Karpas-422 (cell line): Measurements from ENCODE around the gene PRR5L. TPM values are rescaled to one million over a fixed set of nuclear protein-coding genes. Genes with fewer than 3 reads are reported as not detected.

ENCODE experiments used
- DNase-seq: peaks from one replicate; pipeline ENCODE4 v3.0.0-alpha.2; 2015
- H2AFZ ChIP-seq: fragments of 200-600 bp; sonication (generic); 2 replicates; pipeline ENCODE4 v1.6.1; 2014; ENCODE audit warnings: antibody characterized with exemption, low read length, mixed read lengths
- H3K27ac ChIP-seq: fragments of 200-600 bp; sonication (generic); 2 replicates; pipeline ENCODE4 v1.5.1; 2014; ENCODE audit warnings: mild to moderate bottlenecking, low read length, moderate library complexity
- H3K27me3 ChIP-seq: fragments of 200-600 bp; sonication (generic); 2 replicates; pipeline ENCODE4 v1.6.1; 2014; ENCODE audit warnings: low read length, mixed read lengths
- H3K36me3 ChIP-seq: fragments of 200-600 bp; sonication (generic); 2 replicates; pipeline ENCODE4 v1.6.1; 2014; ENCODE audit warnings: low read length, mixed read lengths; ENCODE audit not compliant: insufficient read depth
- H3K4me1 ChIP-seq: fragments of 200-600 bp; sonication (generic); 2 replicates; pipeline ENCODE4 v1.6.1; 2014; ENCODE audit warnings: mild to moderate bottlenecking, low read length, mixed read lengths
- H3K4me2 ChIP-seq: fragments of 200-600 bp; sonication (generic); 2 replicates; pipeline ENCODE4 v1.6.1; 2014; ENCODE audit warnings: low read length, low read depth, mild to moderate bottlenecking; ENCODE audit not compliant: poor library complexity, severe bottlenecking
- H3K4me3 ChIP-seq: fragments of 200-600 bp; sonication (generic); 2 replicates; pipeline ENCODE4 v1.5.1; 2014; ENCODE audit warnings: mild to moderate bottlenecking, antibody characterized with exemption, low read length, mixed read lengths
- H3K79me2 ChIP-seq: fragments of 200-600 bp; sonication (generic); 2 replicates; pipeline ENCODE4 v1.6.1; 2014; ENCODE audit warnings: mild to moderate bottlenecking, low read length, mixed read lengths
- H3K9ac ChIP-seq: fragments of 200-600 bp; sonication (generic); 2 replicates; pipeline ENCODE4 v1.6.0; 2014; ENCODE audit warnings: low read length
- H3K9me2 ChIP-seq: fragments of 200-600 bp; sonication (generic), shearing (Covaris generic); replicated peaks from 2 replicates; pipeline ENCODE4 v1.6.0; 2014; ENCODE audit warnings: mild to moderate bottlenecking, low read length, moderate library complexity; ENCODE audit not compliant: insufficient read depth
- H3K9me3 ChIP-seq: fragments of 300-700, 200-600 bp; sonication (generic); 2 replicates; pipeline ENCODE4 v1.6.1; 2014; ENCODE audit warnings: low read length, mixed read lengths
- H4K20me1 ChIP-seq: fragments of 200-600 bp; sonication (generic); 2 replicates; pipeline ENCODE4 v1.6.1; 2014; ENCODE audit warnings: mild to moderate bottlenecking, antibody characterized with exemption, low read length, low read depth; ENCODE audit not compliant: insufficient read depth
- total RNA-seq: library from RNA; depleted of rRNA; stranded (reverse); fragments of >200 nt; shearing (Covaris generic); gene quantifications from 2 replicates; pipeline ENCODE4 v1.2.3, GENCODE V29; 2014; ENCODE audit warnings: low replicate concordance

Gene PRR5L
- total RNA-seq, 1 experiment from 2014 or later, result not detected

DNA sequence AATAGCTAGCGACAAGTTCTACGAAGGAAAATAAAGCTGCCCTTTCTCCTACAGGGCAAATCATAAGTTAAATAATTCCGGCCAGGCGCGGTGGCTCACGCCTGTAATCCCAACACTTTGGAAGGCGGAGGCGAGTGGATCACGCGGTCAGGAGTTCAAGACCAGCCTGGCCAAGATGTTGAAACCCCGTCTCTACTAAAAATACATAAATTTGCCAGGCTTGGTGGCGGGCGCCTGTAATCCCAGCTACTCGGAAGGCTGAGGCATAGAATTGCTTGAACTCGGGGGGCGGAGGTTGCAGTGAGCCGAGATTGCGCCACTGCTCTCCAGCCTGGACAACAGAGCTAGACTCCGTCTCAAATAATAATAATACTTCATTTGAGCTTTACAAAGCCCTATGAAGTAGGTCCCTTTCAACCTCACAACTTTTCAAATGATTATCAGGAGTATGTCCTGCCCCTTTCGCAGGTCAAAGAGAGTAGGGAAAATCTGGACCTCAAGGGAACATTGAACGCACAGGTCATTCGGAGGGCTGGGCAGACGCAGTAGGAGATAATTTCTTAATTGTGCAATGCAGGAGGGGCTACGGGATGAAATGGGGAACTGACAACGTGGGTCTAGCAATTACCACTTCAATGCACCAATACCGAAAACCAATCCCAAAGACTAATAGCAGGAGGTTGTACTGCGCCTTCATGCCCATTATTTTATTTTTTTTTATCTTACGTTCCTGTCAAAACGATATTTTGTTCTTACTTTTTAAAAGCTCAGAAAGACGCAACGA, 7.5 kb upstream of the PRR5L start:
- peak overlapping the region; percentile 66 for H3K9ac ChIP-seq
- peak overlapping the region; percentile 74 for H3K4me2 ChIP-seq
- peaks cover 11% of the 10 kb centered on the region; the same call in 1 of the 2 replicates for H3K79me2 ChIP-seq
- peak; percentile 56 for DNase-seq
- no peaks in the 10 kb centered on the region for H3K27me3 ChIP-seq
- H3K4me1 ChIP-seq, result peaks cover 17% of the 10 kb centered on the region
- no peak overlapping the region for H3K27ac ChIP-seq
- peak overlapping the region; percentile 92 for H2AFZ ChIP-seq
- no peaks in the 10 kb centered on the region for H3K36me3 ChIP-seq
- peak overlapping the region; percentile 79 for H3K4me3 ChIP-seq
- no peaks in the 10 kb centered on the region for H4K20me1 ChIP-seq
- no peaks in the 10 kb centered on the region for H3K9me2 ChIP-seq
- H3K9me3 ChIP-seq, result no peaks in the 10 kb centered on the region

DNA sequence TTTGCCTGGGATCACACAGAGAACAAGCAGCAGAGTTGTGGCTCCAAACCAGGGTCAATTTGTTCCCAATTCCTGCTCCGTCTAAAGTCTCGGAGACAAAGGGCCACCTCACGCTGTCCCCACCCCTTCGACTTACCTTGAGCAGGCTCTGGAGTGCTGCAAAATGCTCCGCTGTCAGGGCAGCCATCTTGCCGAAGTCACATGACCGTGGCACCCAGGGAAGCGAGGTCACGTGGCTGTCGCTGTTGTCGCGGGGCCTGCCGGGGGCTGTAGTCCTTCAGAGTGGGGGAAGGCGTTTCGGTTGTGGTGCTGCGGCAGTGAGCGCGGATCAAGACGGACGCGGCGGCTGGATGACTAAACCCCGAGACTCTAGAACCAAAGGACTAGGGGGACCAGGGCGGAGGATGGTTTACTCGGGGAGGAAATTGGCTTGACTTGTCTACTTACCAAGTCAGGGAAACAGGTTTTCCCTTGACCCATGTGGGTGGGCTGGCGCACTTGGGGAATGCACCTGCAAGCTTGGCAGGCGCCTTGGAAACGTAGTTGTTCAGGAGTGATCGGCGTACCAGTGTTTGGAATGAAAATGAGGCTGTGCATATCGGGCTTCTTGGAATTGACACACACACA, 6.7 kb upstream of the PRR5L start, which contains the start of gene COMMD9:
Gene COMMD9, minus strand, starts transcription at position 199 of the 627 bp plus-strand sequence. Its CDS starts 12 bp downstream, at position 187.
- Histone ChIP-seq H3K9me2 (no peaks in the 10 kb centered on the region), H3K27ac (no peak within 1 kb of the TSS), H4K20me1 (no peaks in the 10 kb centered on the region), H2AFZ (peak within 1 kb of the TSS; percentile 92), H3K9ac (peak within 1 kb of the TSS; percentile 66), H3K4me1 (peaks cover 17% of the 10 kb centered on the region), H3K4me3 (peak within 1 kb of the TSS; percentile 79), H3K27me3 (no peaks in the 10 kb centered on the region), H3K79me2 (peaks cover 11% of the 10 kb centered on the region; the same call in 1 of the 2 replicates), H3K9me3 (no peaks in the 10 kb centered on the region), H3K4me2 (peak within 1 kb of the TSS; percentile 74), H3K36me3 (no peaks in the 10 kb centered on the region)
- DNase-seq, result peak; percentile 96

DNA sequence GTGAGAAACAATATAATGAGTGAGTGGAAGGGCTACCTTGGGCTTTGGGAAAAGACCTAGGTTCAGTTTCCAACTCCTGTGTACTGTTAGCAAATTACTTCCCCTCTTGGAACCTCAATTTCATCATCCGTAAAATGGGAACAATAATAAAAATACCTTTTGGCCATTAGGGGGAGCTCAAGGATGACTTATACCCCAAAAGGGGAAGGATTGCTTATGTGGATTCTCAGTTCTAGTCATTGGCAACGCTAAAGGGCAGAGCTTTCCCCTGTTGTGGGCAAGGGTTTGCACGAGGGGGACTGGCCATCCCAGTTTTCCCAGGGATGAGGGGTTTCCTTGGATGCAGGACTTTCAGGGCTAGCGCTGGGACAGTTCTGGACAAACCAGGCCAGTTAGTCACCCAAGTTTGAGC, 3.8 kb upstream of the PRR5L start:
- Histone ChIP-seq H4K20me1 (no peaks in the 10 kb centered on the region), H3K36me3 (no peaks in the 10 kb centered on the region), H3K9me2 (no peaks in the 10 kb centered on the region), H3K9me3 (no peaks in the 10 kb centered on the region), H3K27me3 (no peaks in the 10 kb centered on the region), H3K27ac (no peak overlapping the region), H3K4me3 (no peak overlapping the region), H3K4me2 (no peak overlapping the region), H3K79me2 (peaks cover 8% of the 10 kb centered on the region; the same call in 1 of the 2 replicates), H3K9ac (no peak overlapping the region), H3K4me1 (peaks cover 17% of the 10 kb centered on the region), H2AFZ (no peak overlapping the region)
- DNase-seq, result peak; percentile 82

DNA sequence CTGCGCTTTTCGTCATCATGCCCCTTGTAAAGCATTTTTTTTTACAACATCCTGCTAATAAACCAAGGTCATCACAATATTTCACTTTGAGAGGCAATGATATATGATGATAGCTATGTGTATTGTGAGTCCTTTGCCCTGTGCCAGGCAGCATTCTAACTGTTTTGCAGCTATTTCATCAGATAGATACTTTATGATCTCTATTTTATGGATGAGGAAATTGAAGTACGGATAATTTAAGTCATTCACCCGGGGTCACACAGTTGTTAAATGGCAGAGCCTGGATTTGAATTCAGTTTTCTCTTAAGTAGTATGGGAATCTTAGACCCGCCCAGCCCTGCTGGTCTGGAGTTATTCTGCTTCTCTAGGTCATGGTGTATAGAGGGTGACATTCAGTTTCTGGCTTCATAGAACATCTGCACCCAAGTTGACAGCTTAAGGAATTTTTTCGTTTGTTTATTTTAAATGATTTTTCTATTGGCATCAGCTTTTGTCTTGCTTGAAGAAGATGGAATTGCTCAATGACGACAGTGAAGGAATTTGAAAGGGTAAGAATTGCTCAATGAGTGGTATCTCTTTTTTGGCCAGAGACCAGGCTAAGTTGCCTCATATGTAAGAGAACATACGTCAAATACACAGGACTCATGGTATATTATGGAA, 926 bp downstream of the PRR5L start:
- H3K4me1 ChIP-seq, result no peaks in the 10 kb centered on the region
- no peaks in the 10 kb centered on the region for H3K36me3 ChIP-seq
- DNase-seq, result no peak
- H4K20me1 ChIP-seq, result no peaks in the 10 kb centered on the region
- no peaks in the 10 kb centered on the region for H3K9me3 ChIP-seq
- no peak overlapping the region for H2AFZ ChIP-seq
- no peaks in the 10 kb centered on the region for H3K79me2 ChIP-seq
- no peak overlapping the region for H3K27ac ChIP-seq
- H3K4me2 ChIP-seq, result no peak overlapping the region
- no peak overlapping the region for H3K4me3 ChIP-seq
- H3K9ac ChIP-seq, result no peak overlapping the region
- no peaks in the 10 kb centered on the region for H3K9me2 ChIP-seq
- H3K27me3 ChIP-seq, result no peaks in the 10 kb centered on the region

GRCh38 chr11:36300650-36301049, 4.6 kb downstream of the PRR5L start:
- Histone ChIP-seq H3K9me2 (no peaks in the 10 kb centered on the region), H3K27ac (no peak overlapping the region), H3K9ac (no peak overlapping the region), H3K4me1 (no peaks in the 10 kb centered on the region), H4K20me1 (no peaks in the 10 kb centered on the region), H2AFZ (no peak overlapping the region), H3K4me3 (no peak overlapping the region), H3K9me3 (no peaks in the 10 kb centered on the region), H3K27me3 (no peaks in the 10 kb centered on the region), H3K4me2 (no peak overlapping the region), H3K79me2 (no peaks in the 10 kb centered on the region), H3K36me3 (no peaks in the 10 kb centered on the region)
- DNase-seq, result no peak

GRCh38 chr11:36304351-36304750, 8.3 kb downstream of the PRR5L start:
- H3K27ac ChIP-seq, result no peak overlapping the region

DNA sequence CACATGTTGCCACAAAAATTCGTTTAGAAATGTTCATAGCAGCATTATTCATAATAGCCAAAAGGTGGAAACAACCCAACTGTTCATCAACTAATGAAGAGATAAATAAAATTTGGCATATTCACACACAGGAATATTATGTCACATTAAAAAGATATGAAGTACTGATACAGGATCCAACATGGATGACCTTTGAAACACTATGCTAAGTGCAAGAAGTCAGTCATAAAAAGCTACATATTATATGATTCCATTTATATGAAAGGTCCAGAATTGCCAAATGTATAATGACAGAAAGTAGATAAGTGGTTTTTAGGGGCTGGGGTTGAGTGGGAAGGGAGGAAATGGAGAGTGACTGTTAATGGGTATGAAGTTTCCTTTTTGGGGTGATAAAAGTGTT, 9.0 kb downstream of the PRR5L start:
- DNase-seq, result no peak
- H4K20me1 ChIP-seq, result no peaks in the 10 kb centered on the region
- H3K27ac ChIP-seq, result no peak overlapping the region
- H3K4me3 ChIP-seq, result no peak overlapping the region
- H3K79me2 ChIP-seq, result no peaks in the 10 kb centered on the region
- no peaks in the 10 kb centered on the region for H3K27me3 ChIP-seq
- no peak overlapping the region for H3K9ac ChIP-seq
- H3K36me3 ChIP-seq, result no peaks in the 10 kb centered on the region
- H3K4me1 ChIP-seq, result no peaks in the 10 kb centered on the region
- H3K4me2 ChIP-seq, result no peak overlapping the region
- H3K9me2 ChIP-seq, result no peaks in the 10 kb centered on the region
- no peaks in the 10 kb centered on the region for H3K9me3 ChIP-seq
- H2AFZ ChIP-seq, result no peak overlapping the region

More at GRCh38 chr11:36304351-36304750, 8.3 kb downstream of the PRR5L start:
- Histone ChIP-seq H3K9me3 (no peaks in the 10 kb centered on the region), H3K36me3 (no peaks in the 10 kb centered on the region), H3K9me2 (no peaks in the 10 kb centered on the region), H3K27me3 (no peaks in the 10 kb centered on the region), H3K79me2 (no peaks in the 10 kb centered on the region), H3K4me1 (no peaks in the 10 kb centered on the region), H4K20me1 (no peaks in the 10 kb centered on the region), H2AFZ (no peak overlapping the region), H3K4me2 (no peak overlapping the region), H3K9ac (no peak overlapping the region), H3K4me3 (no peak overlapping the region)
- DNase-seq, result no peak

- H3K4me2 ChIP-seq, result no peak overlapping the region
- no peak overlapping the region for H3K9ac ChIP-seq
- H3K27ac ChIP-seq, result no peak overlapping the region
- H4K20me1 ChIP-seq, result no peaks in the 10 kb centered on the region
- no peaks in the 10 kb centered on the region for H3K36me3 ChIP-seq
- H3K9me3 ChIP-seq, result no peaks in the 10 kb centered on the region
- no peaks in the 10 kb centered on the region for H3K4me1 ChIP-seq
- H3K79me2 ChIP-seq, result no peaks in the 10 kb centered on the region
- H2AFZ ChIP-seq, result no peak overlapping the region
- H3K9me2 ChIP-seq, result no peaks in the 10 kb centered on the region
- DNase-seq, result peak; percentile 74
- no peak overlapping the region for H3K4me3 ChIP-seq
- no peaks in the 10 kb centered on the region for H3K27me3 ChIP-seq
These were observed 10.8 kb downstream of the PRR5L start for GRCh38 chr11:36306888-36307287.
